ENCODE measurements around the gene LSAMP.

Gene LSAMP

GRCh38 chr3:115830764-115831395, 614.4 kb downstream of the LSAMP start:
- no peaks in the 10 kb centered on the region for H3K9me3 Mint-ChIP-seq
- H3K4me1 Mint-ChIP-seq = no peaks in the 10 kb centered on the region
- ATAC-seq = no peak

GRCh38 chr3:115828401-115828800, 616.9 kb downstream of the LSAMP start:
- ATAC-seq = no peak
- no peak overlapping the region for H3K4me3 Mint-ChIP-seq
- peaks cover 44% of the 10 kb centered on the region for H3K27me3 Mint-ChIP-seq
- H3K4me1 Mint-ChIP-seq = no peaks in the 10 kb centered on the region
- no peak overlapping the region for H3K27ac Mint-ChIP-seq
- H3K36me3 Mint-ChIP-seq = no peaks in the 10 kb centered on the region
- no peaks in the 10 kb centered on the region for H3K9me3 Mint-ChIP-seq

More at GRCh38 chr3:115830764-115831395, 614.4 kb downstream of the LSAMP start:
- no peaks in the 10 kb centered on the region for H3K36me3 Mint-ChIP-seq
- peaks cover 44% of the 10 kb centered on the region for H3K27me3 Mint-ChIP-seq
- H3K27ac Mint-ChIP-seq = no peak overlapping the region
- H3K4me3 Mint-ChIP-seq = no peak overlapping the region

- no peaks in the 10 kb centered on the region for H3K4me1 Mint-ChIP-seq
- no peak overlapping the region for H3K27ac Mint-ChIP-seq
- H3K36me3 Mint-ChIP-seq = no peaks in the 10 kb centered on the region
- ATAC-seq = no peak
- no peaks in the 10 kb centered on the region for H3K9me3 Mint-ChIP-seq
- H3K27me3 Mint-ChIP-seq = peaks cover 44% of the 10 kb centered on the region
- H3K4me3 Mint-ChIP-seq = no peak overlapping the region
Observed at GRCh38 chr3:115827495-115827894, 617.8 kb downstream of the LSAMP start.

GRCh38 chr3:115825046-115825445, 620.2 kb downstream of the LSAMP start:
- no peaks in the 10 kb centered on the region for H3K36me3 Mint-ChIP-seq
- H3K4me1 Mint-ChIP-seq = no peaks in the 10 kb centered on the region
- no peaks in the 10 kb centered on the region for H3K9me3 Mint-ChIP-seq
- no peak overlapping the region for H3K4me3 Mint-ChIP-seq
- no peak overlapping the region for H3K27ac Mint-ChIP-seq
- peaks cover 32% of the 10 kb centered on the region for H3K27me3 Mint-ChIP-seq
- ATAC-seq = no peak

- Mint-ChIP-seq H3K27ac (no peak overlapping the region), H3K36me3 (no peaks in the 10 kb centered on the region)
Observed at GRCh38 chr3:115823083-115823482, 622.2 kb downstream of the LSAMP start.

GRCh38 chr3:115822579-115822978, 622.7 kb downstream of the LSAMP start:
- no peaks in the 10 kb centered on the region for H3K36me3 Mint-ChIP-seq
- H3K9me3 Mint-ChIP-seq = no peaks in the 10 kb centered on the region
- no peak overlapping the region for H3K4me3 Mint-ChIP-seq
- no peaks in the 10 kb centered on the region for H3K4me1 Mint-ChIP-seq
- ATAC-seq = no peak
- H3K27ac Mint-ChIP-seq = no peak overlapping the region
- peaks cover 14% of the 10 kb centered on the region for H3K27me3 Mint-ChIP-seq

More at GRCh38 chr3:115823083-115823482, 622.2 kb downstream of the LSAMP start:
- no peaks in the 10 kb centered on the region for H3K9me3 Mint-ChIP-seq
- H3K4me3 Mint-ChIP-seq = no peak overlapping the region
- no peaks in the 10 kb centered on the region for H3K4me1 Mint-ChIP-seq
- peaks cover 19% of the 10 kb centered on the region for H3K27me3 Mint-ChIP-seq
- ATAC-seq = peak; percentile 51

- ATAC-seq = peak; percentile 74
- H3K4me3 Mint-ChIP-seq = no peak overlapping the region
- H3K4me1 Mint-ChIP-seq = peaks cover 2% of the 10 kb centered on the region
- H3K36me3 Mint-ChIP-seq = no peaks in the 10 kb centered on the region
- no peak overlapping the region for H3K27ac Mint-ChIP-seq
- no peaks in the 10 kb centered on the region for H3K27me3 Mint-ChIP-seq
- no peaks in the 10 kb centered on the region for H3K9me3 Mint-ChIP-seq
Observed at GRCh38 chr3:115819785-115820384, 625.4 kb downstream of the LSAMP start.

GRCh38 chr3:115814778-115815380, 630.4 kb downstream of the LSAMP start:
- peak; percentile 53 for ATAC-seq
- Mint-ChIP-seq H3K36me3 (no peaks in the 10 kb centered on the region), H3K4me3 (no peak overlapping the region), H3K27me3 (peaks cover 2% of the 10 kb centered on the region), H3K9me3 (no peaks in the 10 kb centered on the region), H3K4me1 (peaks cover 6% of the 10 kb centered on the region), H3K27ac (no peak overlapping the region)

- no peak for ATAC-seq
- H3K36me3 Mint-ChIP-seq = no peaks in the 10 kb centered on the region
- no peaks in the 10 kb centered on the region for H3K9me3 Mint-ChIP-seq
- no peak overlapping the region for H3K27ac Mint-ChIP-seq
- peaks cover 6% of the 10 kb centered on the region for H3K4me1 Mint-ChIP-seq
- no peak overlapping the region for H3K4me3 Mint-ChIP-seq
- peaks cover 10% of the 10 kb centered on the region for H3K27me3 Mint-ChIP-seq
Observed at GRCh38 chr3:115814006-115814405, 631.3 kb downstream of the LSAMP start.

GRCh38 chr3:115808816-115809215, 636.5 kb downstream of the LSAMP start:
- ATAC-seq = no peak
- Mint-ChIP-seq H3K27me3 (peaks cover 21% of the 10 kb centered on the region), H3K36me3 (no peaks in the 10 kb centered on the region), H3K9me3 (no peaks in the 10 kb centered on the region), H3K4me3 (no peak overlapping the region), H3K27ac (no peak overlapping the region), H3K4me1 (no peaks in the 10 kb centered on the region)

- no peaks in the 10 kb centered on the region for H3K36me3 Mint-ChIP-seq
- no peak for ATAC-seq
- peaks cover 27% of the 10 kb centered on the region for H3K27me3 Mint-ChIP-seq
Observed at GRCh38 chr3:115808244-115808643, 637.0 kb downstream of the LSAMP start.

GRCh38 chr3:115806501-115806900, 638.8 kb downstream of the LSAMP start:
- Mint-ChIP-seq H3K4me3 (no peak overlapping the region), H3K27me3 (peaks cover 39% of the 10 kb centered on the region), H3K9me3 (no peaks in the 10 kb centered on the region), H3K27ac (no peak overlapping the region), H3K4me1 (no peaks in the 10 kb centered on the region), H3K36me3 (no peaks in the 10 kb centered on the region)
- no peak for ATAC-seq

More at GRCh38 chr3:115808244-115808643, 637.0 kb downstream of the LSAMP start:
- Mint-ChIP-seq H3K9me3 (no peaks in the 10 kb centered on the region), H3K27ac (no peak overlapping the region), H3K4me3 (no peak overlapping the region), H3K4me1 (no peaks in the 10 kb centered on the region)

GRCh38 chr3:115805520-115805919, 639.8 kb downstream of the LSAMP start:
- Mint-ChIP-seq H3K36me3 (no peaks in the 10 kb centered on the region), H3K27ac (no peak overlapping the region), H3K4me1 (no peaks in the 10 kb centered on the region), H3K9me3 (no peaks in the 10 kb centered on the region), H3K4me3 (no peak overlapping the region), H3K27me3 (peaks cover 39% of the 10 kb centered on the region)
- ATAC-seq = no peak

GRCh38 chr3:115804713-115805119, 640.6 kb downstream of the LSAMP start:
- ATAC-seq = no peak
- Mint-ChIP-seq H3K27me3 (peaks cover 39% of the 10 kb centered on the region), H3K9me3 (no peaks in the 10 kb centered on the region), H3K4me3 (no peak overlapping the region), H3K4me1 (no peaks in the 10 kb centered on the region), H3K27ac (no peak overlapping the region), H3K36me3 (no peaks in the 10 kb centered on the region)

- no peak overlapping the region for H3K4me3 Mint-ChIP-seq
- no peak for ATAC-seq
- H3K27me3 Mint-ChIP-seq = peaks cover 39% of the 10 kb centered on the region
- H3K4me1 Mint-ChIP-seq = no peaks in the 10 kb centered on the region
- H3K9me3 Mint-ChIP-seq = no peaks in the 10 kb centered on the region
- no peaks in the 10 kb centered on the region for H3K36me3 Mint-ChIP-seq
- no peak overlapping the region for H3K27ac Mint-ChIP-seq
Observed at GRCh38 chr3:115804200-115804599, 641.1 kb downstream of the LSAMP start.

- ATAC-seq = no peak
- H3K27me3 Mint-ChIP-seq = peaks cover 37% of the 10 kb centered on the region
- no peaks in the 10 kb centered on the region for H3K4me1 Mint-ChIP-seq
- H3K36me3 Mint-ChIP-seq = no peaks in the 10 kb centered on the region
- no peak overlapping the region for H3K4me3 Mint-ChIP-seq
- H3K9me3 Mint-ChIP-seq = no peaks in the 10 kb centered on the region
- no peak overlapping the region for H3K27ac Mint-ChIP-seq
Observed at GRCh38 chr3:115803661-115804060, 641.6 kb downstream of the LSAMP start.
